G401.6 (cell line): ENCODE measurements around the gene MAK.
"Not testable (repeated sequence)": the region's sequence is repeated elsewhere in the genome, so short reads cannot be mapped to it uniquely, and the experiment has no call there.

Source experiments
- FAIRE-seq: peaks from 2 replicates; lab custom pipeline; 2012; peaks lifted over from hg19 to GRCh38; lab: Jason Lieb, UNC

Gene MAK

GRCh38 chr6:10778230-10778629 lies 60.1 kb downstream of the MAK start:
- FAIRE-seq: no peak

DNA sequence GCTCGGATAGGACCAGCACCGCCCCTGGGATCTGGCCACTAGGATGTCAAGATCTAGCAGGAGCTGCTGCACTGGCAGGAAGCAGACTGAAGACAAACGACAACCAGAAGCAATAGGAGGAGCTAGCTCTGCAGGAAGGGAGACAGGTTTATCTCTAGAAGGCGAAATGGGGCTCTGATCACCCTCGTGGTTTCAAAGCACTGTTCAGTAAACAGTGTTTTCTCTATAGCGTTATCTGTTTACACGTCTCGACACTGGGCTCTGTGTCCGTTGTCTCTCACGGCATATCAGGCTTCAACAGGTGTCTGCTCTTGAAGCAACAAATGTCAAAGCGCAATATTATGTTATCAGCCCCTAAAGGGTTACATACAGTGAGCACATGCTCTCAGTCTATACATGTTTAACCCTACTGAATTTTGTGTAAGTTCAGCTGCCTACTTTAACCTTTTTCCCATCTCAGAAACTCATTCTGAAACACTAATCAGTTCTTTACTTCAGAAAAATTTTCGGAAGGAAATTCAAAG lies 66.9 kb downstream of the MAK start:
- FAIRE-seq: no peak

DNA sequence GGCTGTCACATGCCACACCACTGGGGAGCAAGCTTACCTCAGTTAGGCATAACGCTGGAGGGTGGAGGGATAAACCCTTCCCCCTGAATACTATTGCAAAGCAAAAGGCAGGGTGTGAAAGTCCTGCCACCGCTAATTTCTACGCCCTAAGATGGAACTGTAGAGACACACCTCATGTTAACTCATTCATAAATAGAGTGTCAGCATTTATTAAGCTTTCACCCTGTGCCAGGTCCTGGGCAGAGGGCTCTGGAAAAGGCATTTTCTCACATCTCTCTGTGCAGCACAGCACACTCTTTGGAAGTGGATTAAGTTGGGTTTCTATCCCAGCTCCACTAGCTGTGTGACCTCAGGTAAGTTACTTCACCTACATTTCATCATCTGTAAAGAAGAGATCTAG lies 68.9 kb downstream of the MAK start:
- no peak for FAIRE-seq

- no peak for FAIRE-seq
Measured at GRCh38 chr6:10763006-10763405, 75.3 kb downstream of the MAK start.

- FAIRE-seq: no peak
Measured at GRCh38 chr6:10759884-10760329, 78.4 kb downstream of the MAK start.

- FAIRE-seq: peak; percentile 97
Measured at GRCh38 chr6:10759312-10759839, 79.0 kb downstream of the MAK start.

DNA sequence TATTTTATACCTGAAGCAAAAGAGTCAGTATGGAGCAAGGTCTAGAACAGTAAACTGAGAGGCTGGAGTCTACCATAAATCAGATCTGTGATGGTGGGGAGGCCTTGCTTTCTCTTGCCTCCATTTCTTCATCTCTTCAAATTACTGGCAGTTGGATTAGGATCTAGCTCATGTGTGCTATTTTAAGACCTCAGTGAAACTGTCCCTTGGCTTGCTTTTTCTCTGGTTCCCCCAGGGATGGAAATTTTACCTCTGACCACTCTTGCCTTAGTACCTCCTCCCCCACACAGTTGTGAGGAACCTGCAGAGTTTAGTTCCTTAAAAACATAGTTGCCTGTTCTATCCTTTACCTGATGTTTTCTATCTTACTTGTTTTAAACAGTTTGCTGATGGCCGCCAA lies 82.3 kb downstream of the MAK start:
- FAIRE-seq: no peak

GRCh38 chr6:10751757-10752156 lies 86.6 kb downstream of the MAK start:
- not testable (repeated sequence) for FAIRE-seq

- FAIRE-seq: not testable (repeated sequence)
Measured at GRCh38 chr6:10750568-10750967, 87.8 kb downstream of the MAK start.

- FAIRE-seq: no peak
Measured at GRCh38 chr6:10749734-10750133, 88.6 kb downstream of the MAK start.

- peak; percentile 89 for FAIRE-seq
Measured at GRCh38 chr6:10747251-10747972, 90.9 kb downstream of the MAK start, which contains the start of gene TMEM14B. TMEM14B (plus strand) TSS chr6:10747805; CDS start chr6:10749246, 1,441 bp downstream.

- no peak for FAIRE-seq
Measured at GRCh38 chr6:10746915-10747250, 91.5 kb downstream of the MAK start.

GRCh38 chr6:10745116-10745515 lies 93.2 kb downstream of the MAK start:
- FAIRE-seq: no peak

DNA sequence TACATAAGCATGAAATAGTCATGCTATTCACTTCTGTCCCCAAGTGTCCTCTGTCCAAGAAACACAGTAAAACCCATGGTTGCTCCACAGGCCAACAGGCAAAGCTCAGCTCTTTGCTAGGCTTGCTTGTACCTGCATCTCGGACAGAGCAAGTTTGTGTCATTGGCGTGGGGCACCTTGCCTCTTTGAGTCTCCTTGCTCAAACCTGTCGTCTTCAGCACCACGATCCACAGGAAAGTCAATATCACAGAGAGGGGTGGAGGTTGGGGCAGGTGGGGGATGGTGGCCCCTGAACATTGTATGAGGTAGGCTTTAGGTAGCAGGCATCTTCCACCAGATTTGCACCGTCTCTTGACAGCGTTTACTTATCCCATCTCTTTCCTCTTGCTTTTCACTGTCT lies 94.8 kb downstream of the MAK start:
- FAIRE-seq: no peak

DNA sequence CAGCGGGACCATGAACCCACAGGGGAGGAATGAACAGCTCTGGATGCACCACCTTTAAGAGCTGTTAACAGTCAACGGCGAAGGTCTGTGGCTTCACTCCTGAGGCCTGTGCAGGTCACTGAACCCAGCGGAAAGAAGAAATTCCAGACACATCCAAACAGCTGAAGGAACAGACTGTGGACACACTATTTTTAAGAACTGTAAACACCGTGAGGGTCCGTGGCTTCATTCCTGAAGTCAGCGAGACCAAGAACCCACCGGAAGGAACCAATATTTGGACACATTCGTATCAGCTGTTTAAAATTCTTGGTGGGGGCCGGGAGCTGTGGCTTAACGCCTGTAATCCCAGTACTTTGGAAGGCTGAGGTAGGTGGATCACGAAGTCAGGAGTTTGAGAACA lies 96.1 kb downstream of the MAK start:
- no peak for FAIRE-seq

DNA sequence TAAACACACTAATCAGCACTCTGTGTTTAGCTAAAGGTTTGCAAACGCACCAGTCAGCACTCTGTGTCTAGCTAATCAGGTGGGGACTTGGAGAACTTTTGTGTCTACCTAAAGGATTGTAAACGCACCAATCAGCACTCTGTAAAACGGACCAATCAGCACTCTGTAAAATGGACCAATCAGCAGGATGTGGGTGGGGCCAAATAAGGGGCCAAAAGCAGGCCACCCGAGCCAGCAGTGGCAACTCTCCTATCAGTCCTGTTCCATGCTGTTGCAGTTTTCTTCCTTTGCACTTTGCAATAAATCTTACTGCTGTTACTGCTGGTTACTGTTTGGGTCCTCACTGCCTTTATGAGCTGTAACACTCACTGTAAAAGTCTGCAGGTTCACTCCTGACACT lies 96.7 kb downstream of the MAK start:
- not testable (repeated sequence) for FAIRE-seq

GRCh38 chr6:10740061-10740460 lies 98.3 kb downstream of the MAK start:
- no peak for FAIRE-seq

DNA sequence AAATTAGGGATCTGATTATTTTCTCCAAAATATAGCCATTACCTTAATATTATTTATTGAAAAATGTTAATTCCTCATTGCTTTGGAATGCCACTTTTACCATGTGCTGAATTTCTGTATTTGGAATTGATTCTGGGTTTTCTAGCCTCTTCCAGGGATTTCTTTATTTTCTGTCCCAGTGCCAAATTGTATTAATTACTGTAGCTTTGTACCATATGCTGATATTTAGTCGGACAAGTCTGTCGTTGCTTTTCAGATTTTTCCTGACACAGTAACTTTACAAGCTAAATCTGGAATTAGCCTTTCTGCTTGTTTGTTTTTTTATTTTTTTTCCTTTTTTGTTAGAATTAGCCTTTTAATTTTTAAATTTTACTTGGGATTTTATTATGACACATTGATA lies 101.6 kb downstream of the MAK start:
- no peak for FAIRE-seq

- no peak for FAIRE-seq
Measured at GRCh38 chr6:10733863-10734262, 104.5 kb downstream of the MAK start.

DNA sequence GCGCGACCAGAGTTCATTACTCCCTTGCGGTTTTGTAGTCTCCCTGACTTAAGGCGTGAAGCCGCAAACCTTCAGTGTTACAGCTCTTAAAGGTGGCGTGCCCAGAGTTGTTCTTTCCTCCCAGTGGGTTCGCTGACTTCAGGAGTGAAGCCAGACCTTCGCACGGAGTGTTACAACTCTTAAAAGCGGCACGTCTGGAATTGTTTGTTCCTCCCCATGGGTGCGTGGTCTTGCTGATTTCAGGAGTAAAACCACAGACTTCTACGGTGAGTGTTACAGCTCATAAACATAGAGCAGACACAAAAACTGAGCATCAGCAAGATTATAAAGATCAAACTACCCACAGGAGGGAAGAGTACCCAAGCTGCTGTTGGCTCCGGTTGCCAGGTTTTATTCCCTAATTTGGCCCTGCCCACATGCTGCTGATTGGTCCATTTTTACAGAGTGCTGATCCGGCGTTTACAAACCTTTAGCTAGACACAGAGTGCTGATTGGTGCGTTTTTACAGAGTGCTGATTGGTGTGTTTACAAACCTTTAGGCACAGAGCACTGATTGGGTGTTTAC lies 105.1 kb downstream of the MAK start:
- FAIRE-seq: peak; percentile 13

DNA sequence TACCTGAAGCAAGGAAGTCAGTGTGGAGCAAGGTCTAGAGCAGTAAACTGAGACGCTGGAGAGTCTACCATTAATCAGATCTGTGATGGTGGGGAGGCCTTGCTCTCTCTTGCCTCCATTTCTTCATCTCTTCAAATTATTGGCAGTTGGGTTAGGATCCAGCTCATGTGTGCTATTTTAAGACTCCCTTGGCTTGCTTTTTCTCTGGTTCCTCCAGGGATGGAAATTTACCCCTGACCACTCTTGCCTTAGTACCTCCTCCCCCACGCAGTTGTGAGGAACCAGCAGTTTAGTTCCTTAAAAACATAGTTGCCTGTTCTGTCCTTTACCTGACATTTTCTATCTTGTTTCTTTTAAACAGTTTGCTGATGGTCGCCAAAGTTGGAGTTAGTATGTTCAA lies 108.1 kb downstream of the MAK start:
- no peak for FAIRE-seq

DNA sequence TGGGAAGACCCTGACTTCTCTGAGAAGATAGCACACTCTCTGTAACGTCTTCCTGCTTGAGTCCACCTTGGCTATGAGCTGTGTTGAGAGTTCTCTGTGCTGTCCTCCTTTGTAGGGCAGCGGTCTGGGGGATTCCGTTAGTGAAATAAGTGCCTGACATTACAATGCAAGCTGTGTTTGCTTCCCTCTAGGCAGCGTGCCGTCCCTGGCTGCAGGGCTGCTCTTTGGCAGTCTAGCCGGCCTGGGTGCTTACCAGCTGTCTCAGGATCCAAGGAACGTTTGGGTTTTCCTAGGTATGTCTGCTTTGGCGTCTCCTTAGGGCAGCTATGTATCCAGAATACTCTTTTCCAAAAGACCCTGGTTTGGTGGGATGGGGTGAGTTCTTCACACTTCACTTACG lies 112.6 kb downstream of the MAK start:
- FAIRE-seq: no peak

DNA sequence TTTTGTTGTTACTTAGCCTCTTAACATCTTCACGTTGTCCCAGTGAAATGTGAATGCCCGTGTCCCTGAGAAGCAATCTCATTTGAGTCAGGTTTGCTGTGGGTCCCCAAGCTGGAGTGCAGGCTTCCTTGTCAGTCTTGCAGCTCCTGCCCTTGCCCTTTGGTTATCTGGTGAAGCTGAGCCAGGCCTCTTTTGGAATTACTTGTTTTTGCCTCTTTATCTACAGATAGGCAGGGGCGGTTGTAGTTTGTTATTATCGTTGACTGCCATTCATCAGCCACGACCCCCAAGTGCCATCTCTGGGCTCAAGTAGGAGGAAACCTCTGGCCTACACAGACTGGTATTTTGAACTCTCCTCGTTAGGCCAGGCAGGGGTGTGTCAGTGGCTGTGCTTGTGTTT lies 113.3 kb downstream of the MAK start:
- FAIRE-seq: no peak

GRCh38 chr6:10723567-10723881 lies 114.8 kb downstream of the MAK start:
- FAIRE-seq: no peak
